Activated CD4-positive, alpha-beta memory T cell treated with anti-CD3 and anti-CD28 coated beads, Interleukin-2, amount 10 ng/mL, durations not matched to agents 7 days and 5 days (primary cell): ENCODE results near the gene HSD17B1. TPM values are rescaled to one million over a fixed set of nuclear protein-coding genes. Genes with fewer than 3 reads are reported as not detected.
"Not testable (repeated sequence)": the region's sequence is repeated elsewhere in the genome, so short reads cannot be mapped to it uniquely, and the experiment has no call there.

Experiments
- CTCF ChIA-PET: fragments of 350-600 bp; sonication (Branson Sonifier 250); formaldehyde crosslinking; loops from one replicate; lab custom pipeline; 2021; ENCODE audit warnings: antibody characterized with exemption, inconsistent platforms; lab: Charles Lee
- POLR2A ChIA-PET: fragments of 350-600 bp; sonication (Branson Sonifier 250); formaldehyde crosslinking; loops from one replicate; lab custom pipeline; 2021; ENCODE audit warnings: antibody characterized with exemption; lab: Charles Lee
- DNase-seq: peaks from one replicate; pipeline ENCODE4 v3.0.0-alpha.2; 2020
- H3K27ac Mint-ChIP-seq: one replicate; pipeline ENCODE4 v1.8.0; 2021; ENCODE audit warnings: mild to moderate bottlenecking, mixed read lengths
- H3K27me3 Mint-ChIP-seq: one replicate; pipeline ENCODE4 v1.8.0; 2021; ENCODE audit warnings: mixed read lengths
- H3K36me3 Mint-ChIP-seq: one replicate; pipeline ENCODE4 v1.8.0; 2021; ENCODE audit warnings: low read depth, mixed read lengths
- H3K4me1 Mint-ChIP-seq: one replicate; pipeline ENCODE4 v1.8.0; 2021; ENCODE audit warnings: mixed read lengths
- H3K4me3 Mint-ChIP-seq: one replicate; pipeline ENCODE4 v1.8.0; 2021; ENCODE audit warnings: mild to moderate bottlenecking, mixed read lengths
- H3K9me3 Mint-ChIP-seq: one replicate; pipeline ENCODE4 v1.8.0; 2021; ENCODE audit warnings: mixed read lengths
- total RNA-seq, 2 experiments: library from RNA; stranded (reverse); gene quantifications; one replicate each; pipeline ENCODE4 v1.2.3, GENCODE V29; 2021

The HSD17B1 gene, protein sequence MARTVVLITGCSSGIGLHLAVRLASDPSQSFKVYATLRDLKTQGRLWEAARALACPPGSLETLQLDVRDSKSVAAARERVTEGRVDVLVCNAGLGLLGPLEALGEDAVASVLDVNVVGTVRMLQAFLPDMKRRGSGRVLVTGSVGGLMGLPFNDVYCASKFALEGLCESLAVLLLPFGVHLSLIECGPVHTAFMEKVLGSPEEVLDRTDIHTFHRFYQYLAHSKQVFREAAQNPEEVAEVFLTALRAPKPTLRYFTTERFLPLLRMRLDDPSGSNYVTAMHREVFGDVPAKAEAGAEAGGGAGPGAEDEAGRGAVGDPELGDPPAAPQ
- total RNA-seq, result under 1 TPM; 0.73 to 0.76 TPM

DNA sequence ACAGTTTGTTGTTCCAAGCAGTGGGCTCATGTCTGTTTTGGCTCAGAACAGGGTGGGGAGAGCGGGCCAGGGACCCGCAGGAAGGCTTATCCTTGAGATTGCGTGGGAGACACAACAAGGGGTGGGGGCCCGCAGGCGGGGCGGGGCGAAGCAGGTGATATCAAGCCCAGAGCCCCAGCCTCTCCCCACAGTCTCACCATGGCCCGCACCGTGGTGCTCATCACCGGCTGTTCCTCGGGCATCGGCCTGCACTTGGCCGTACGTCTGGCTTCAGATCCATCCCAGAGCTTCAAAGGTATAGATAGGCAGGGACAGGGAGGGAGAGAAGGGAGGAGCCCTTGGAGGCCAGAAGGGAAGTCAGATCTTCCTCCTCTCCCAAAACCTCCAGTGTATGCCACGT, at the start of gene HSD17B1:
TSS of gene HSD17B1 (plus strand) at position 188 of the 400 bp plus-strand sequence. CDS start at position 199, 11 bp downstream.
- CTCF ChIA-PET, result interaction anchor here (1.2 kb wide), 1 partner anchor 149 kb away, joined by 3 read pairs; no protein-coding TSS in a partner anchor
- POLR2A ChIA-PET, H3K36me3 Mint-ChIP-seq, H3K9me3 Mint-ChIP-seq, DNase-seq, H3K27me3 Mint-ChIP-seq: not testable (repeated sequence)
- Mint-ChIP-seq H3K4me1 (peaks cover 30% of the 10 kb centered on the region), H3K27ac (peak within 1 kb of the TSS; percentile 87), H3K4me3 (peak within 1 kb of the TSS; percentile 91)

DNA sequence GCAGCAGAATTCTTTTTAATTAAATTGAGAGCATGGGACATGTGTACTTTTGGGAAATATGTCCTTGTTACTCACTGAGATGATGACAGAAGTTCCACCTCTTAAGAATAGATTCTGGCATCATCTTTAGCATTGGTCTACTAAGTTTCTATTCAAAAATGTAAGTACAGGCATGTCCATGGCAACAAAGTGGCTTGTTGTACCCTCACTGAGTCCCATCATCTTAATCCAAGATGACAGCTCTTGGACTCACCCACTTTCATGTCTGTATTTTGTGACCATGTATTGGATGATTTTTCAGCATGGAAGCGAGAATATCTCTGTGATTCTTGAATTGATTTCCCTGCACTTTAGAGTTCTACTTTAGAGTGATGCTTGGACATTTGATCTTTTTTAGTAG, 49.8 kb upstream of the HSD17B1 start:
- DNase-seq, result no peak
- Mint-ChIP-seq H3K4me3 (no peak overlapping the region), H3K27me3 (peaks cover 4% of the 10 kb centered on the region), H3K36me3 (no peaks in the 10 kb centered on the region), H3K4me1 (no peaks in the 10 kb centered on the region), H3K27ac (no peak overlapping the region), H3K9me3 (no peaks in the 10 kb centered on the region)
- ChIA-PET POLR2A (no interaction called here), CTCF (no interaction called here)

DNA sequence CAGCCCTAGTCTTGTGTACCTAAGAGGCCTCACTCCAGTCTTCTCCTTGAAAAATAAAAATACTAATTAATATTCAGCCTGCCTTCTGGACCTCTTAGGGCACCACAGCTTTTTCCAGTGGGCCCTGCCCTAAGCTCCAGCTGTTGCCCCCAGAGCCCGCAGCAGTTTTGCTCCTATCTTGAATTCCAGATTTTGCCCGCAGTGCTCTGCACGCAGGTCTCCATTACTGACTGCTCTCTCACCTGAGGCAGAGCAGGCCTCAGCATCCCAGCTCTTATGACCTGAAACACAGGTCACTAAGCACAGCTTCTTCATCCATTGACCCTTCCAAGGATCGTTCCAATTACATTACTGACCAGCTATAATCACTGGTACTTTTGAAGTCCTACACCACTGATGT, 45.1 kb upstream of the HSD17B1 start:
- no peak overlapping the region for H3K4me3 Mint-ChIP-seq
- H3K9me3 Mint-ChIP-seq, result no peaks in the 10 kb centered on the region
- H3K4me1 Mint-ChIP-seq, result peaks cover 9% of the 10 kb centered on the region
- ChIA-PET POLR2A (no interaction called here), CTCF (interaction anchor here (0.8 kb wide), 1 partner anchor 102 kb away, joined by 3 read pairs; no protein-coding TSS in a partner anchor)
- H3K27me3 Mint-ChIP-seq, result peaks cover 34% of the 10 kb centered on the region
- DNase-seq, result no peak
- H3K27ac Mint-ChIP-seq, result no peak overlapping the region
- no peaks in the 10 kb centered on the region for H3K36me3 Mint-ChIP-seq

DNA sequence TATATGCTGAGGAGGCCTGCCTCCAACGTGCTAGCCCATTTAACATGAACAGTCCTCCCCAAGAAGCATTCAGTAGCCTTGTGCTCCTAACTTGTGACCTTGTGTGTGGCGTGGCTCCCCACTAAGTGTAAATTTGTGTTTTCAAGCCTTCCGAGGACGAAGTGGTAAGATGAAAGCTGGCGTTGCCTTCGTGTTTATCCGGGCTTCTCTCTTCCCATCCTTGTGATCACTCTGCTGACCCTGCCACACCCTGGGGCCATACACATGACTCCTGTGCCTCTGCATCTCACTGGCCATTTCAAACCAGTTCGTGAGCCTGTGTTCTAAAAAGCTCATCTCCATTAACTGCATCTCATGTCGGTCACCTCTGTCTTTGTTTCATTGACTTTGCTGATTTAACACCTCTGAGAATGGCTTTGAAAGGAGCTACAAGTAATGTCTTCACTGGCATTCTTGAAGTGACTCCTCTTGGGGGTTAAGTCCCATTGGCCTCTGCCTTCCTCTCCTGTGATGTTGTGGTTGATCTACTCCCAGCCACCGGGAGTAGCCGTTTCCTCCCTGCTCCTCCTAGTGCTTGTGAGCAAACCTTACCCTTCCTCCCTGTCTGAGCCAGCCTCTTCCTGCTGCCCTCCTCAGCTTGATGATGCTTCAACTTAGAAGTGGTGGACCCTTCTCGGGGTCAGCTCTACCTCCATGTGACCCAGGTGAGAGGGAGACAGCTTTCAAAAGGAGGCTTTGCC, 44.1 kb upstream of the HSD17B1 start:
- peaks cover 9% of the 10 kb centered on the region for H3K4me1 Mint-ChIP-seq
- no peaks in the 10 kb centered on the region for H3K36me3 Mint-ChIP-seq
- H3K27ac Mint-ChIP-seq, result no peak overlapping the region
- CTCF ChIA-PET, result interaction anchor here (0.8 to 1.0 kb wide), 2 partner anchors 82 to 103 kb away, joined by 3 read pairs; no protein-coding TSS in a partner anchor
- POLR2A ChIA-PET, result interaction anchor here (0.5 to 1.3 kb wide), 2 partner anchors 22 to 86 kb away, joined by 3 read pairs; partner anchors contain the start of gene CAVIN1
- peaks cover 34% of the 10 kb centered on the region for H3K27me3 Mint-ChIP-seq
- no peaks in the 10 kb centered on the region for H3K9me3 Mint-ChIP-seq
- DNase-seq, result no peak
- H3K4me3 Mint-ChIP-seq, result no peak overlapping the region

DNA sequence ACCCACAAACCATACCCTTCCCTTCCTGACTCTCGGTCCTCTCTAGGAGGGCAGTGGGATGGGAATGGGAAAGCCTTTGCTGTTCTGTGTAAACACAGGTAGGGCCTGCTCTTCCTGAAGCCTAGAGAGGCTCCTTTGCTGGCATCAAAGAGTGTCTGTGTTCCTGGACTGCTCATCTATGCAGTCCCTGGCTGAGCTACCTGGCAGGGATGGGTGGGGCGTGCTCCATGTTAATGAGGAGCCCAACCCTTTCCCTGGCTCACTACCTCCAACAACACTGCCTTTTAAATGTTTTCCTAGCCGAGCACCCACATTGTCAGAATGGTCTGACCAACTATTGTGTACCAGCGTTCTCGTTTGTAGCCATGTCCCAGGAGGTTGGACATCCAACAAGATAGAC, 43.3 kb upstream of the HSD17B1 start:
- Mint-ChIP-seq H3K36me3 (no peaks in the 10 kb centered on the region), H3K4me1 (peaks cover 9% of the 10 kb centered on the region), H3K27me3 (peaks cover 34% of the 10 kb centered on the region), H3K9me3 (no peaks in the 10 kb centered on the region), H3K4me3 (no peak overlapping the region), H3K27ac (no peak overlapping the region)
- ChIA-PET POLR2A (interaction anchor here (1.3 kb wide), 1 partner anchor 87 kb away, joined by 3 read pairs; the partner anchor contains the start of gene CAVIN1), CTCF (interaction anchor here (0.7 kb wide), 1 partner anchor 87 kb away, joined by 3 read pairs; the partner anchor contains the start of gene CAVIN1)
- no peak for DNase-seq

DNA sequence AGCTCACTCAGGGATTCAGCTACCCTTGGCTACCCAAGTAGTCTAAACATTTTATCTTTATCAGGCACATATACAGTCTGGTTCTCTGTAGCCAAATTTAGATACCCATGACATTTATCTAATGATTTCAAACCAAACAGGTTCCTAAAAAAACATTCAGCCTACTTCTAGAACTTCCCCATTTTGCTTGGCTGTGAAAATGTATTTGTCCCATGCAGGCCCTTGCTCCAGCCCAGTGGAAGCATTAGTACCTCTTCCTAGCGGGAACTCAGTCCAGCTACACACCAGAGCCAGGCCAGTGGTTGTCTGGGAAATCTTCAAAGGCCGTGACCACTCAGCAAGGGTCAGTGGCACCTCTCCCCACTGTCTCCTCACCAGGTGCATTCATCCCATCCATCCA, 42.9 kb upstream of the HSD17B1 start:
- Mint-ChIP-seq H3K4me1 (peaks cover 9% of the 10 kb centered on the region), H3K36me3 (no peaks in the 10 kb centered on the region), H3K9me3 (no peaks in the 10 kb centered on the region), H3K4me3 (no peak overlapping the region), H3K27ac (no peak overlapping the region), H3K27me3 (peaks cover 36% of the 10 kb centered on the region)
- CTCF ChIA-PET, result interaction anchor here (0.7 kb wide), 1 partner anchor 87 kb away, joined by 3 read pairs; the partner anchor contains the start of gene CAVIN1
- POLR2A ChIA-PET, result interaction anchor here (1.3 kb wide), 1 partner anchor 87 kb away, joined by 3 read pairs; the partner anchor contains the start of gene CAVIN1
- no peak for DNase-seq

DNA sequence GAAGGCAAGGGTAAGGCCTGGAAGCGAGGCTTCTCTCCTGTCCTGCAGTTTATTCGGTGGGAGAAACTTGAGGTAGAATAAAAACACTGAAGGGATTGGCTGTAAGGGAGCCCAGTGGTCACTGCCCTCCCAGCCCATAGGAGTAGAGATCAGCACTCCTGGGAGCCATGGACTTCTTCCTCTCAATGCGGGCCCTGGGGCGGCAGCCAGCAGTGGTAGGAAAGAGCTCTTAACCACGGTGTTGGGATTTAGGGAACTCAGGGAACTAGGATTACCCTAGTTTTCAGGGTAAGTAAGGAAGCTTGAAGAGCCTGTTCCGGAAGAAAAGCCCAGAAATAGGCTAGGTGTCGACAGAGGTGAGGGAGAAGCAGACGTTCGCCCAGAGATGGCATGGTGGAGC, 40.5 kb upstream of the HSD17B1 start:
- no peak for DNase-seq
- Mint-ChIP-seq H3K27me3 (peaks cover 41% of the 10 kb centered on the region), H3K4me3 (no peak overlapping the region), H3K4me1 (peaks cover 9% of the 10 kb centered on the region), H3K9me3 (no peaks in the 10 kb centered on the region), H3K36me3 (no peaks in the 10 kb centered on the region), H3K27ac (no peak overlapping the region)
- ChIA-PET CTCF (interaction anchor here (1.2 kb wide), 1 partner anchor 84 kb away, joined by 5 read pairs; no protein-coding TSS in a partner anchor), POLR2A (no interaction called here)

DNA sequence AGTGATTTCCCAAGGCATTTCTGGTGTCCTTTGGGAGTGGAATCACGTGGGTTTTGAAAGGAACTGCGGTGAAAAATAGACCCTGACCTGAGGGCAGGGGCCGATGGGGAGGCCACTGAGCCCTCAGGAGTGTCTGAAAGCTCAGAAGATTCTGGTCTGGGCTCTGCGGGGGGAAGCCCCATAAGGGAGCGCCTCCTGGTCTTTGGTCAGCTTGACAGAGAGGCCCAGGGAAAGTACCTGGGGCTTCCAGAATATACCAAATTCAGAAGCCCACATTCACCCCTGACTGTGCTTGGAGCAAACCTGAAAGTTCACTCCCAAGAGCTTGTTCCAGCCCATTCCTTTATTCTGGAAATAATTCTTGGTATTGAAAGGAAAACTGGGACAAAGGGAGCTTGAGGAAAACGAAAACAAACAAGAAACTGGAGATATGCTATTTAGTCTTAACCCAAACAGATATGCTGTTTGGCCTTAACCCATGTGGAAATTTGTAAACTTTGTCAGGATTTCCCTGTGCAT, 39.9 kb upstream of the HSD17B1 start:
- no peak for DNase-seq
- ChIA-PET POLR2A (no interaction called here), CTCF (interaction anchor here (1.2 to 1.5 kb wide), 2 partner anchors 14 to 84 kb away, joined by 4 to 5 read pairs; no protein-coding TSS in a partner anchor)
- peaks cover 39% of the 10 kb centered on the region for H3K27me3 Mint-ChIP-seq
- H3K36me3 Mint-ChIP-seq, result no peaks in the 10 kb centered on the region
- H3K9me3 Mint-ChIP-seq, result no peaks in the 10 kb centered on the region
- H3K27ac Mint-ChIP-seq, result no peak overlapping the region
- H3K4me3 Mint-ChIP-seq, result no peak overlapping the region
- H3K4me1 Mint-ChIP-seq, result peaks cover 10% of the 10 kb centered on the region

DNA sequence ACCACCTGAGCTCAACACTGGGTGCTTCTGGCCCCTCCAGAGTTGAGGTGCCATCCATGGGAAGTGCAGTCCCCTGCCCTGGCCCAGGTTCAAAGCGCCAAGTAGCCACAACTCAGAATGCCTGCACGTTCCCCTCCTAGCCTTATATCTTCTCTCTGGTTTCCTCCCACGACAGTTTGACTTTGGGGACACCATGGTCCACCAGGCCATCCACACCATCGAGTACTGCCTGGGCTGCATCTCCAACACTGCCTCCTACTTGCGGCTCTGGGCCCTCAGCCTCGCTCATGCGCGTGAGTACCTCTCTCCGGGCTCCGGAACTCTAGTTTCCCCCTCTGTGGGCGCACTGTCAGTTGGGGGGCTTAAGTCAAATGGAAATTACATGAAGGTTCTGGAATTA, 39.0 kb upstream of the HSD17B1 start:
- ChIA-PET POLR2A (no interaction called here), CTCF (interaction anchor here (0.9 to 1.5 kb wide), 3 partner anchors 14 to 85 kb away, joined by 3 to 5 read pairs (median 4); no protein-coding TSS in a partner anchor)
- peaks cover 8% of the 10 kb centered on the region for H3K4me1 Mint-ChIP-seq
- DNase-seq, result no peak
- H3K9me3 Mint-ChIP-seq, result no peaks in the 10 kb centered on the region
- no peak overlapping the region for H3K4me3 Mint-ChIP-seq
- no peaks in the 10 kb centered on the region for H3K36me3 Mint-ChIP-seq
- no peak overlapping the region for H3K27ac Mint-ChIP-seq
- H3K27me3 Mint-ChIP-seq, result peaks cover 39% of the 10 kb centered on the region

DNA sequence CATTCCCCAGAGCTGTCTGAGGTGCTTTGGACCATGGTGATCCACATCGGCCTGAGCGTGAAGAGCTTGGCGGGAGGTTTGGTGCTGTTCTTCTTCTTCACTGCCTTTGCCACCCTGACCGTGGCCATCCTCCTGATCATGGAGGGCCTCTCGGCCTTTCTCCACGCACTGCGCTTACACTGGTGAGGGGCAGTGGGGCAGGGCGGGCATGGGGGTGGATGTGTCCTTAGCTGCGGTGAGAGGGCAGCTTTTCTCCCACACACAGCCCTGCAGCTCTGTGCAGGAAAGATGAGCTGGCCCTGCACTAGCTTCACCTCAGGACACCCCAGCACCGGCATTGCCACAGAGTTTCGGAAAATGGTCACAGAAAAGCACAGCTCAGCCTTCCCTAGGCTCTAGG, 38.4 kb upstream of the HSD17B1 start:
- no peaks in the 10 kb centered on the region for H3K36me3 Mint-ChIP-seq
- no peak for DNase-seq
- H3K4me3 Mint-ChIP-seq, result no peak overlapping the region
- H3K4me1 Mint-ChIP-seq, result peaks cover 2% of the 10 kb centered on the region
- ChIA-PET CTCF (interaction anchor here (0.9 to 1.1 kb wide), 3 partner anchors 11 to 86 kb away, joined by 3 to 4 read pairs (median 3); no protein-coding TSS in a partner anchor), POLR2A (interaction anchor here (1.0 kb wide), 1 partner anchor 9 kb away, joined by 3 read pairs; no protein-coding TSS in a partner anchor)
- peaks cover 36% of the 10 kb centered on the region for H3K27me3 Mint-ChIP-seq
- H3K27ac Mint-ChIP-seq, result no peak overlapping the region
- H3K9me3 Mint-ChIP-seq, result no peaks in the 10 kb centered on the region

DNA sequence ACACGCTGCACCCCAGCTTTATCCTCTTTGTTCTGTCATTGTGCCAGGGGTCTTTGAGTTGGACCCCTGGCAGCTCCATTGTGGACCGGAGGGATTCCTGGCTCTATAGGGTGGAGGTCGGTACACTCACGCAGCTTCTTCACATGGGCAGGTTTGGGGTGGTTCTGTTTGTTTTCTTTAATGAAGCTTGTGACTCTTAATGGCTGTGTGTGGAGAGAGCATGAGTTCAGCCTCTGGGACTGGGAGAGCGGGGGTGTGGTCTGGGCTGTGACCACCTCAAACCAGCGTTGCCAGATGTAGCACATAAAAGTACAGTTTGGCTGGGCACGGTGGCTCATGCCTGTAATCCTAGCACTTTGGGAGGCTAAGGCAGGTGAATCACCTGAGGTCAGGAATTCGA, 37.9 kb upstream of the HSD17B1 start:
- DNase-seq, result no peak
- ChIA-PET POLR2A (interaction anchor here (1.0 kb wide), 1 partner anchor 10 kb away, joined by 3 read pairs; no protein-coding TSS in a partner anchor), CTCF (interaction anchor here (0.9 to 1.1 kb wide), 4 partner anchors 10 to 559 kb away, joined by 3 to 4 read pairs (median 4); no protein-coding TSS in a partner anchor)
- Mint-ChIP-seq H3K9me3 (no peaks in the 10 kb centered on the region), H3K4me1 (peaks cover 1% of the 10 kb centered on the region), H3K36me3 (no peaks in the 10 kb centered on the region), H3K27me3 (peaks cover 33% of the 10 kb centered on the region), H3K27ac (no peak overlapping the region), H3K4me3 (no peak overlapping the region)

DNA sequence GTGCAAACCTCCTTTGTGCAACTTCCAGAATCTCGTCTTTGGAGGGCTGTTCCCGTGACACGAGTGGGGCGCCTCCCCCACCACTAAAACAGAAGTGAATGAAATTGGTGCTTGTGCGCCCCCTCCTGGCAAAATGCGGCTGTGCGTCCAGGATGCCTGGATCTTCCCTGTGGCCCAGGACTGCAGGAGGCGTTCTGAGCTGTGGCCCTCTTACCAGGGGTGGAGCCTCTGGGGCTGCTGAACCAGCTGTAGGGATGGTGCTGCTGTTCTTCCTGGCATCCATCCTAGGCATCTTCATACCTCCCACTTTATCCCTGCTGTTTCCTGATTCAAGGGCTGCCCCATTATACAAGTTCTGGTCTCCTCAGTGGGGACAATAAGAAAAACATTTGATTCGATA, 35.2 kb upstream of the HSD17B1 start:
- Mint-ChIP-seq H3K4me3 (no peak overlapping the region), H3K36me3 (no peaks in the 10 kb centered on the region), H3K27me3 (peaks cover 26% of the 10 kb centered on the region), H3K9me3 (no peaks in the 10 kb centered on the region), H3K4me1 (peaks cover 1% of the 10 kb centered on the region), H3K27ac (peak overlapping the region; percentile 26)
- ChIA-PET CTCF (interaction anchor here (0.6 to 2.3 kb wide), 29 partner anchors 9 to 818 kb away, joined by 3 to 15 read pairs (median 3); partner anchors contain the start of genes CAVIN1, NAGLU and STAT3), POLR2A (no interaction called here)
- peak; percentile 84 for DNase-seq
